Common myeloid progenitor, CD34-positive (primary cell): Measurements from ENCODE around the gene RHOBTB1.
A peak's percentile ranks its signal among the peaks of the same experiment; 100 is the strongest.

Experiments used
- CTCF ChIA-PET: fragments of 350-600 bp; sonication (Branson Sonifier 250); formaldehyde crosslinking; loops from one replicate; lab custom pipeline; 2021; ENCODE audit warnings: antibody characterized with exemption; lab: Charles Lee
- POLR2A ChIA-PET: fragments of 350-600 bp; sonication (Branson Sonifier 250); formaldehyde crosslinking; loops from one replicate; lab custom pipeline; 2021; ENCODE audit warnings: antibody characterized with exemption; lab: Charles Lee
- DNase-seq, 3 donors: peaks; one replicate each; pipeline versions ENCODE4 v3.0.0 to v3.0.0-alpha.2; 2013
- H3K27ac ChIP-seq, 2 experiments: 1 replicate in 1 of 2; 2 replicates in 1 of 2; pipeline ENCODE4 v1.7.0; 2013; ENCODE audit warnings: inconsistent platforms in 2 of 2, low read length in 2 of 2, mild to moderate bottlenecking in 2 of 2, low read depth in 1 of 2, moderate library complexity in 1 of 2; ENCODE audit not compliant: severe bottlenecking in 2 of 2, insufficient read depth in 1 of 2, poor library complexity in 1 of 2
- H3K27me3 ChIP-seq, 5 experiments: replicated peaks in 2 of 5; 1 replicate in 3 of 5; 2 replicates in 2 of 5; pipeline versions ENCODE4 v1.6.1 to v1.7.0; 2013; ENCODE audit warnings: low read length in 4 of 5, mild to moderate bottlenecking in 2 of 5, moderate library complexity in 2 of 5, inconsistent platforms in 1 of 5; ENCODE audit not compliant: insufficient read depth in 5 of 5, control insufficient read depth in 4 of 5
- H3K36me3 ChIP-seq, 4 experiments: 1 replicate in 2 of 4; 2 replicates in 2 of 4; pipeline versions ENCODE4 v1.6.1 to v1.7.0; 2013; ENCODE audit warnings: low read length in 3 of 4, control low read depth in 1 of 4, mild to moderate bottlenecking in 1 of 4; ENCODE audit not compliant: control insufficient read depth in 4 of 4, insufficient read depth in 4 of 4
- H3K4me1 ChIP-seq, 4 experiments: 1 replicate in 3 of 4; 2 replicates in 1 of 4; pipeline versions ENCODE4 v1.6.1 to v1.7.1; 2013; ENCODE audit warnings: low read length in 3 of 4, mild to moderate bottlenecking in 3 of 4, control low read depth in 1 of 4, inconsistent platforms in 1 of 4, moderate library complexity in 1 of 4; ENCODE audit not compliant: control insufficient read depth in 4 of 4, insufficient read depth in 4 of 4; ENCODE audit errors: control extremely low read depth in 1 of 4
- H3K4me3 ChIP-seq, 7 experiments: 1 replicate in 4 of 7; 2 replicates in 3 of 7; pipeline versions ENCODE4 v1.5.1 to v1.7.0; 2013; ENCODE audit warnings: mild to moderate bottlenecking in 7 of 7, low read length in 6 of 7, moderate library complexity in 6 of 7, inconsistent platforms in 2 of 7, low read depth in 2 of 7, control low read depth in 1 of 7; ENCODE audit not compliant: insufficient read depth in 4 of 7, control insufficient read depth in 1 of 7; ENCODE audit errors: extremely low read depth in 1 of 7
- H3K9me3 ChIP-seq, 5 experiments: 1 replicate in 4 of 5; 2 replicates in 1 of 5; pipeline versions ENCODE4 v1.6.1 to v1.7.1; 2013; ENCODE audit warnings: low read length in 4 of 5, mild to moderate bottlenecking in 2 of 5, inconsistent platforms in 1 of 5, low read depth in 1 of 5, moderate library complexity in 1 of 5; ENCODE audit not compliant: control insufficient read depth in 4 of 5, insufficient read depth in 2 of 5; ENCODE audit errors: control extremely low read depth in 1 of 5
- WGBS: methylation state at CpG from one replicate; pipeline ENCODE4 v1.1.5; 2013; ENCODE audit not compliant: insufficient coverage; 5-methylcytosine and 5-hydroxymethylcytosine counted together

Gene RHOBTB1

GRCh38 chr10:60932756-60933155 is 11.2 kb downstream of the RHOBTB1 start:
- ChIA-PET POLR2A (no interaction called here), CTCF (interaction anchor here (1.5 kb wide), 1 partner anchor 10 kb away, joined by 5 read pairs; no protein-coding TSS in a partner anchor)
- Histone ChIP-seq H3K27ac (no peak overlapping the region), H3K36me3 (peaks cover 0 to 5% (median 4%) of the 10 kb centered on the region in 4 experiments), H3K4me3 (no peak overlapping the region), H3K27me3 (no peaks in the 10 kb centered on the region), H3K9me3 (peaks cover 0 to 8% (median 0%) of the 10 kb centered on the region in 5 experiments), H3K4me1 (peaks cover 0 to 5% (median 0%) of the 10 kb centered on the region in 4 experiments)
- DNase-seq: no peak
- WGBS: 100% methylated on average over 2 of the region's 4 CpGs

DNA sequence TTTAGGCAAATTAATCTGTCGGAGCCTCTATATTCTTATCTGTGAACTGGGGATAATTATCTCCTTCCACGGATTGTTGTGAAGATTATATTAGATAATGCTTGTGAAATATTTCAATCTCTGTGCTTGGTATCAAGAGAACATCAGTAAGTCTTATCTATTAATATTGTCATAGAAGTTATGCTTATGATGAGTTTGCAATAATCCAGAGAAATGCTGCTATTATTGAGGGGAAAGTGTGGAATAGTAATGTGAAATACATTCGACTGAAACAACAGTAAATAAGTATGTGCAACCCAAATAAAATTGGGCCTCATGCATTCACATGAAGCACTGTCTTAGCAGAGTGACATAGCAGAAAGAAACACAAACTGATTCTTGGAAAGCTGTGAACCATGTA is 13.7 kb downstream of the RHOBTB1 start:
- H3K9me3 ChIP-seq: peaks cover 0 to 11% (median 2%) of the 10 kb centered on the region in 5 experiments
- peaks cover 0 to 7% (median 4%) of the 10 kb centered on the region in 4 experiments for H3K36me3 ChIP-seq
- no peak overlapping the region for H3K4me3 ChIP-seq
- H3K4me1 ChIP-seq: no peaks in the 10 kb centered on the region
- no peak overlapping the region for H3K27ac ChIP-seq
- ChIA-PET POLR2A (no interaction called here), CTCF (no interaction called here)
- no peak for DNase-seq
- 100% methylated on average over 1 of the region's 3 CpGs for WGBS
- H3K27me3 ChIP-seq: no peaks in the 10 kb centered on the region

GRCh38 chr10:60921633-60922032 is 22.4 kb downstream of the RHOBTB1 start:
- Histone ChIP-seq H3K4me3 (no peak overlapping the region), H3K4me1 (peaks cover 0 to 3% (median 0%) of the 10 kb centered on the region in 4 experiments), H3K36me3 (peaks cover 0 to 5% (median 0%) of the 10 kb centered on the region in 4 experiments), H3K27ac (no peak overlapping the region), H3K27me3 (no peaks in the 10 kb centered on the region), H3K9me3 (peaks cover 0 to 4% (median 0%) of the 10 kb centered on the region in 5 experiments)
- 100% methylated on average over 2 of the region's 2 CpGs for WGBS
- ChIA-PET CTCF (no interaction called here), POLR2A (no interaction called here)
- DNase-seq: peak in 2 of 3 donors; percentile 37 to 59

DNA sequence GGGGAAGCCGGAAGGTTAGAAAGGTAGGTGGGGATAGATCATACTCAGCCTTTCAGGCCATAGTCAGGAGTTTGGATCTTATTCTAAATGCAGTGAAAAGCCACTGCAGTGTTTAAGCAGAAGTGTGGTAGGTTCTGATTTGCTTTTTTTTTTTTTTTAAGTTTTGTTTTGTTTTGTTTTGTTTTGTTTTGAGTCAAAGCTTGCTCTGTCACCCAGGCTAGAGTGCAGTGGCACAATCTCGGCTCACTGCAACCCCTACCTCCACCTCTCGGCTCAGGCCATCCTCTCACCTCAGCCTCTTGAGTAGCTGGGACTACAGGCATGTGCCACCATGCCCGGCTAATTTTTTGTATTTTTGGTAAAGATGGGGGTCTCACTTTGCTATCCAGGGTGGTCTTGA is 23.5 kb downstream of the RHOBTB1 start:
- Histone ChIP-seq H3K27ac (no peak overlapping the region), H3K36me3 (peaks cover 0 to 6% (median 0%) of the 10 kb centered on the region in 4 experiments), H3K4me3 (no peak overlapping the region), H3K27me3 (no peaks in the 10 kb centered on the region), H3K9me3 (peaks cover 0 to 4% (median 0%) of the 10 kb centered on the region in 5 experiments), H3K4me1 (peaks cover 0 to 3% (median 0%) of the 10 kb centered on the region in 4 experiments)
- 100% methylated on average over 3 of the region's 4 CpGs for WGBS
- CTCF ChIA-PET: no interaction called here
- no peak for DNase-seq
- POLR2A ChIA-PET: interaction anchor here (0.7 kb wide), 1 partner anchor 1136 kb away, joined by 3 read pairs; no protein-coding TSS in a partner anchor

DNA sequence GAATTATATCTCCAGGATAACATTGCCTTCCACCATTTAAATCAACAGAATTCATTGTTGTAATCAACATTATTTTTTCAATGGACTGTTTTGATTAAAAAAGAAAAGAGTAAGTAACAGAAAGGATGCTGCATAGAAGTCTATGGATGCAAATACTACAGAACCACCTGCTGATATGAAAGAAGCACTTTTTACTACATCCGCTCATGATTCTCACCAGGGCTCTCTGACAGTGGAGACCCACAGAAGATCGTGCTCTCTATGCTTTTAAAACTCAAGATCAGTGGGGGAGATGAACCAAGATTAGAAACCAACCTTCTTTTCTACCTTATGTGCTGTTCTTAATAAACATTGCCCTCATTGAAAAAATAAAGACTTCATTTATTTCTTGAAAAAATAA is 24.4 kb downstream of the RHOBTB1 start:
- peaks cover 0 to 4% (median 0%) of the 10 kb centered on the region in 5 experiments for H3K9me3 ChIP-seq
- H3K4me3 ChIP-seq: no peak overlapping the region
- H3K4me1 ChIP-seq: peaks cover 0 to 3% (median 0%) of the 10 kb centered on the region in 4 experiments
- peaks cover 0 to 3% (median 0%) of the 10 kb centered on the region in 4 experiments for H3K36me3 ChIP-seq
- DNase-seq: no peak
- POLR2A ChIA-PET: no interaction called here
- H3K27me3 ChIP-seq: no peaks in the 10 kb centered on the region
- CTCF ChIA-PET: interaction anchor here (1.2 kb wide), 1 partner anchor 11 kb away, joined by 3 read pairs; no protein-coding TSS in a partner anchor
- H3K27ac ChIP-seq: no peak overlapping the region
- 100% methylated on average over 1 of the region's 2 CpGs for WGBS

DNA sequence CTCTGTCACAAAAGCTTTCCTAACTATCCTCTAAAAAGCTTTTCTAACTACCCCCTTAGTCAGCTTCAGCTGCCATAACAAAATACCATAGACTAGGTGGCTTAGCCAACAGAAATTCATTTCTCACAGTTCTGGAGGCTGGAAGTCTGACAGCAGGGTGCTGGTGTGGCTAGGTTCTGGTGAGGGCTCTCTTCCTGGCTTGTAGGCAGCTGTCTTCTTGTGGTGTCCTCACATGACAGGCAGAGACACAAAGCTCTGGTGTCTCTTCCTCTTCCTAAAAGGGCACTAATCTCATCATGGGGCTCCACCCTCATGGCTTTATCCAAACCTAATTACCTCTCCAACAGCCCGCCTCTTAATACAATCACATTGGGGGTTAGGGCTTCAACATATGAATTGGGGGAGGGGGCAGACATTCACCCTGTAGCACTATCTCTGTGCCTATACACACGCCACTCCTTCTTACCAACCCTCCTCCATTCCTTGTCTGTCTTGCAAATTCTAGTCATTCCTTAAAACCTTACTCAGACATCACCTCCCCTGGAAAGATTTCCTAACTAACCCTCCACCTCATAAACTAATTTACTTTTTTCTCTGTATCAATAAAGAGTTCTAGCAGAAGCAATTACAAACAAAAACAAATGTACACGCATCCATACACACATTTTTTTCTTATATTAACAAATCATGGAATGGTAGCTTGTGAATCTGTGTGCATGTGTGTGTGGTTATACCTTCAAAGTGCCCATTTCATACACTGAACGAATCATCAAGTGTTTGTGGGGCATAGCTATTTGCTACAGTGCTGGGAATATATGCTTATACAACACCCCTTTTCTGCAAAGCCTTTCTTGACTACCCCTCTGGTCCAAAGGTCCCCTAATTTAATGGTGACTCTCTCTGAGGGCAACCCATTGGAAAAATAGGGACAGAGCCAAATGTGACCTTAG is 26.4 kb downstream of the RHOBTB1 start:
- CTCF ChIA-PET: interaction anchor here (0.6 to 0.7 kb wide), 3 partner anchors 9 to 98 kb away, joined by 3 read pairs; no protein-coding TSS in a partner anchor

More for the DNA sequence above, 26.4 kb downstream of the RHOBTB1 start:
- H3K27me3 ChIP-seq: no peaks in the 10 kb centered on the region
- 90% methylated on average over 2 of the region's 4 CpGs for WGBS
- peaks cover 0 to 3% (median 0%) of the 10 kb centered on the region in 4 experiments for H3K36me3 ChIP-seq
- no peak overlapping the region for H3K4me3 ChIP-seq
- POLR2A ChIA-PET: no interaction called here
- peaks cover 0 to 4% (median 0%) of the 10 kb centered on the region in 5 experiments for H3K9me3 ChIP-seq
- DNase-seq: no peak
- H3K4me1 ChIP-seq: peaks cover 0 to 3% (median 0%) of the 10 kb centered on the region in 4 experiments
- H3K27ac ChIP-seq: no peak overlapping the region
